Right lobe of liver (tissue), 6 donors: ENCODE data around the gene MON2. TPM values are rescaled to one million over a fixed set of nuclear protein-coding genes. Genes with fewer than 3 reads are reported as not detected.

Source experiments
- ATAC-seq, 4 donors: fragments of 200-7000 bp; cut with Tn5 transposase; one replicate each; pipeline ENCODE4 v1.9.1; 2020; ENCODE audit warnings: mild to moderate bottlenecking in 4 of 4, moderate library complexity in 4 of 4
- DNase-seq, 3 donors: peaks; one replicate each; pipeline ENCODE4 v3.0.0-alpha.2; 2020
- H3K27ac ChIP-seq, 3 donors: fragments of 200-600 bp; one replicate each; pipeline ENCODE4 v1.8.0; 2022
- H3K27me3 ChIP-seq, 2 donors: fragments of 200-600 bp; one replicate each; pipeline ENCODE4 v1.8.0; 2022
- H3K36me3 ChIP-seq, 4 donors: fragments of 200-600 bp; sonication (generic) in 1 of 4; one replicate each; pipeline versions ENCODE4 v1.5.1 to v1.8.0; 2017 to 2022; ENCODE audit warnings: control low read depth in 1 of 4
- H3K4me1 ChIP-seq, 4 donors: fragments of 200-600 bp; sonication (generic) in 1 of 4; one replicate each; pipeline versions ENCODE4 v1.5.1 to v1.8.0; 2017 to 2022; ENCODE audit warnings: control low read depth in 1 of 4
- H3K4me3 ChIP-seq, 3 donors: fragments of 200-600 bp; one replicate each; pipeline ENCODE4 v1.8.0; 2022
- H3K9me3 ChIP-seq, 4 donors: fragments of 200-600 bp; sonication (generic) in 1 of 4; one replicate each; pipeline versions ENCODE4 v1.5.1 to v1.8.0; 2017 to 2022; ENCODE audit warnings: control low read depth in 1 of 4
- POLR2A ChIP-seq: fragments of 450-650 bp; IDR thresholded peaks from one replicate; pipeline ENCODE4 v1.6.1; 2017; ENCODE audit warnings: antibody characterized with exemption, mild to moderate bottlenecking
- WGBS: methylation state at CpG from one replicate; pipeline ENCODE4 v1.1.6; 2018; ENCODE audit warnings: low coverage, low lambda C conversion rate; ENCODE audit not compliant: insufficient coverage; ENCODE audit errors: missing lambda C conversion rate; 5-methylcytosine and 5-hydroxymethylcytosine counted together
- intact Hi-C, 2 donors: fragments of 100-400 bp; cut with DNase I; formaldehyde crosslinking; loops; one replicate each; pipeline versions ENCODE4 v1.11.2 to v1.14.1; 2022
- total RNA-seq, 6 experiments: library from RNA; depleted of rRNA in 2 of 6; stranded (reverse); fragments of >200 nt in 2 of 6; fragmentation: NEBNext Ultra II Directional in 3 of 6; extraction: Animal tissue kit (Norgen Biotek cat#: 25700) in 3 of 6; gene quantifications; one replicate each; pipeline versions ENCODE4 v1.1.0 to v1.2.4, GENCODE V29; 2016 to 2023
- TF ChIP-seq, protein P1 (sequence below), 4 donors: fragments of 200-600 bp in 3 of 4; fragments of 450-650 bp in 1 of 4; IDR thresholded peaks; one replicate each; pipeline versions ENCODE4 v1.5.1 to v1.8.0; 2016 to 2022; ENCODE audit warnings: antibody characterized with exemption in 4 of 4, mild to moderate bottlenecking in 2 of 4
- donor health status: DM: no; HTN: yes; CAD: no.
- donor health status: DM: no; HTN: no; CAD: no.
- donor health status: DM: no; HTN: no; CAD: no.
- donor health status: DM: no; HTN: yes; CAD: no.
- donor health status: DM: no; HTN: yes; CAD: no.

Gene MON2
- total RNA-seq, 6 experiments from 2014 or later: 26.6 to 37.4 (median 30.5) TPM

GRCh38 chr12:62466018-62466593 is 520 bp upstream of the MON2 start:
- Histone ChIP-seq H3K9me3 (no peaks in the 10 kb centered on the region), H3K4me1 (peaks cover 0 to 33% (median 5%) of the 10 kb centered on the region in 4 donors), H3K27ac (peak overlapping the region in 2 of 3 donors; percentile 88 to 89), H3K4me3 (peak overlapping the region; percentile 55 to 90 (median 87)), H3K36me3 (no peaks in the 10 kb centered on the region), H3K27me3 (no peaks in the 10 kb centered on the region)
- intact Hi-C loops: no loop called here
- TF ChIP-seq, protein P1, sequence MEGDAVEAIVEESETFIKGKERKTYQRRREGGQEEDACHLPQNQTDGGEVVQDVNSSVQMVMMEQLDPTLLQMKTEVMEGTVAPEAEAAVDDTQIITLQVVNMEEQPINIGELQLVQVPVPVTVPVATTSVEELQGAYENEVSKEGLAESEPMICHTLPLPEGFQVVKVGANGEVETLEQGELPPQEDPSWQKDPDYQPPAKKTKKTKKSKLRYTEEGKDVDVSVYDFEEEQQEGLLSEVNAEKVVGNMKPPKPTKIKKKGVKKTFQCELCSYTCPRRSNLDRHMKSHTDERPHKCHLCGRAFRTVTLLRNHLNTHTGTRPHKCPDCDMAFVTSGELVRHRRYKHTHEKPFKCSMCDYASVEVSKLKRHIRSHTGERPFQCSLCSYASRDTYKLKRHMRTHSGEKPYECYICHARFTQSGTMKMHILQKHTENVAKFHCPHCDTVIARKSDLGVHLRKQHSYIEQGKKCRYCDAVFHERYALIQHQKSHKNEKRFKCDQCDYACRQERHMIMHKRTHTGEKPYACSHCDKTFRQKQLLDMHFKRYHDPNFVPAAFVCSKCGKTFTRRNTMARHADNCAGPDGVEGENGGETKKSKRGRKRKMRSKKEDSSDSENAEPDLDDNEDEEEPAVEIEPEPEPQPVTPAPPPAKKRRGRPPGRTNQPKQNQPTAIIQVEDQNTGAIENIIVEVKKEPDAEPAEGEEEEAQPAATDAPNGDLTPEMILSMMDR (IDR thresholded peaks at IDR 0.05): no peak
- TF ChIP-seq POLR2A: no peak
- peak; percentile 36 to 62 (median 53) for DNase-seq
- ATAC-seq: peak; percentile 68 to 77 (median 72)
- 2% methylated on average over 16 of the region's 16 CpGs for WGBS

DNA sequence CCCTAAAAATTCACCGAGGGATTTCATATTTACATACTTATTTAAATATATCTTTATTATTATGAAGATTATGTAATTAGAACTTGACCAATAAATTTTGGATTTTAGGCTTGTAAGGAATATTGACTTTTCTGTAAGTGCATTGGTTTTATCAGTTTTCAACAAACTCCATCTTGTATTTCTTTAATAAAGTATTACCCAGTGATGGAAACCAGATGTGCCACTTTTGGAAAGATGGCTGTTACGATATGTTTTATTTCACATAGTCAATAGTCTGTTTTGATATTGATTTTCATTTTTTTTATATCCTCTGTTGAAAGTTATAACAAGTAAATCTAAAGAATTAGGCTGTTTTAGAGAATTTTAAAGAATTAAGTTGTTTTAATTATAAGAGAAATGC is 1.8 kb downstream of the MON2 start:
- intact Hi-C loops: no loop called here
- Histone ChIP-seq H3K4me1 (peaks cover 0 to 33% (median 5%) of the 10 kb centered on the region in 4 donors), H3K27me3 (no peaks in the 10 kb centered on the region), H3K4me3 (peak overlapping the region in 2 of 3 donors; percentile 55 to 90), H3K36me3 (no peaks in the 10 kb centered on the region), H3K9me3 (no peaks in the 10 kb centered on the region), H3K27ac (no peak overlapping the region)
- no peak for DNase-seq
- 48% methylated on average over 2 of the region's 2 CpGs for WGBS
- ATAC-seq: no peak
- TF ChIP-seq POLR2A: no peak
- TF ChIP-seq, protein P1 (IDR thresholded peaks at IDR 0.05): no peak

GRCh38 chr12:62468935-62469334 is 2.3 kb downstream of the MON2 start:
- Histone ChIP-seq H3K36me3 (no peaks in the 10 kb centered on the region), H3K9me3 (no peaks in the 10 kb centered on the region), H3K27ac (no peak overlapping the region), H3K4me3 (no peak overlapping the region), H3K4me1 (peaks cover 0 to 33% (median 5%) of the 10 kb centered on the region in 4 donors), H3K27me3 (no peaks in the 10 kb centered on the region)
- TF ChIP-seq, protein P1 (IDR thresholded peaks at IDR 0.05): no peak
- TF ChIP-seq POLR2A: no peak
- ATAC-seq: no peak
- DNase-seq: no peak
- 87% methylated on average over 5 of the region's 8 CpGs for WGBS
- intact Hi-C loops: no loop called here

DNA sequence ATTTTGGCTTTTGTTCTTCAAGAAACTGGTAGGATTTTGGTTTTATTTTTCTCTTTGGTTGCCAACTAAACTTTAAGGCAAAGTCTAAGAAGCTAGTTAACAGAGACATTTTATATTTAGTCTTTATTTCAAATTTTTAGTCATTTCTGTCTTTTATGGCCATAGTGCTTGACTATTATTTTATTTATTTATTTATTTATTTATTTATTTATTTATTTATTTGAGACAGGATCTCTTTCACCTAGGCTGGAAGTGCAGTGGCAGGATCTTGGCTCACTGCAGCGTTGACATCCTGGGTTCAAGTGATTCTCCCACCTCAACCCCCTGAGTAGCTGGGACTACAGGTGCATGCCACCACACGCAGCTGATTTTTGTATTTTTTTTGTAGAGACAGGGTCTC is 3.1 kb downstream of the MON2 start:
- Histone ChIP-seq H3K36me3 (no peaks in the 10 kb centered on the region), H3K4me3 (no peak overlapping the region), H3K9me3 (no peaks in the 10 kb centered on the region), H3K4me1 (peaks cover 0 to 33% (median 5%) of the 10 kb centered on the region in 4 donors), H3K27ac (no peak overlapping the region), H3K27me3 (no peaks in the 10 kb centered on the region)
- TF ChIP-seq POLR2A: no peak
- TF ChIP-seq, protein P1 (IDR thresholded peaks at IDR 0.05): no peak
- DNase-seq (no peak), ATAC-seq (no peak)
- WGBS: 84% methylated on average over 2 of the region's 2 CpGs
- intact Hi-C loops: no loop called here
